ENCODE measurements around the gene FBXO36. TPM values are rescaled to one million over a fixed set of nuclear protein-coding genes. Genes with fewer than 3 reads are reported as not detected.

FBXO36 gene
- total RNA-seq, 1 experiment from 2014 or later = 3.8 TPM

DNA sequence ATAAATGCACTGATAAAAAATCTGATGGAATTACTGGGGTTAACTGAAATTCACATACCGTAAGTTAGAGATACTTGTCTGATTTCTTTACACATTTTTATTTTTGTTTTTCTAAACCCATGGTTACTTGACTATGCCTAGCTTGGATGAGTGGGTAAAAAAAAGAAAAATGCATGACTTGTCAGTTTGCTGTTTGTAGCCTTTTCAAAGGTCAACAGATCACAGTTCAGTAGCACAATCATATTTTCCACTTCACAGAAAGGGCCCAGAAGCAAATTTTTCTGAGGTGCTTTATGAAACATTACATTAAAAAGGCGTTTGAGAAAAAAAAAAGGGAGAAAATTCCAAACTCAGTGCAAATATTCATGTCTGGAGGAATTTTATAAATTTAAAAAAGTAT lies 130.0 kb downstream of the FBXO36 start:
- Histone ChIP-seq H3K9me3 (ENCODE audit: control insufficient read depth in 1 of 2, insufficient read depth in 1 of 2, low read depth in 1 of 2, low read length in 2 of 2) (no peaks in the 10 kb centered on the region), H3K36me3 (ENCODE audit: control insufficient read depth in 1 of 2, insufficient read depth in 2 of 2, low read length in 2 of 2) (no peaks in the 10 kb centered on the region), H3K9me2 (ENCODE audit: insufficient read depth) (no peaks in the 10 kb centered on the region), H3K4me2 (ENCODE audit: low read length) (no peak overlapping the region), H3K79me2 (ENCODE audit: insufficient read depth, low read length) (no peaks in the 10 kb centered on the region), H3K9ac (ENCODE audit: low read length) (no peak overlapping the region), H3K4me3 (replicated peaks in 1 of 2; ENCODE audit: low read depth in 1 of 2, low read length in 2 of 2) (no peak overlapping the region), H3K27me3 (ENCODE audit: insufficient read depth, low read length) (no peaks in the 10 kb centered on the region), H3K27ac (ENCODE audit: low read depth, low read length) (no peak overlapping the region), H3K4me1 (ENCODE audit: control insufficient read depth in 1 of 2, insufficient read depth in 2 of 2, low read length in 2 of 2) (peaks cover 24 to 34% of the 10 kb centered on the region in 2 experiments), H2AFZ (ENCODE audit: low read depth, low read length, poor library complexity, severe bottlenecking) (no peak overlapping the region), H4K20me1 (ENCODE audit: insufficient read depth) (no peaks in the 10 kb centered on the region)
- ATAC-seq (no peak), DNase-seq (ENCODE audit: low read depth, low spot score) (no peak)
- POLR2A ChIA-PET = no interaction called here
- intact Hi-C loops (cut with micrococcal nuclease) = no loop called here
- CTCF ChIA-PET = interaction anchor here (4.5 kb wide), 1 partner anchor 15 kb away, joined by 22 read pairs; no protein-coding TSS in a partner anchor
- BruUV-seq (replicated peaks) = no TSS peak
- RAD21 ChIA-PET (ENCODE audit: low non-redundant PET in 1 of 2, low total read pairs in 2 of 2, uncharacterized antibody in 2 of 2, unreplicated experiment in 2 of 2) = no interaction called here
- TF ChIP-seq, protein P1, sequence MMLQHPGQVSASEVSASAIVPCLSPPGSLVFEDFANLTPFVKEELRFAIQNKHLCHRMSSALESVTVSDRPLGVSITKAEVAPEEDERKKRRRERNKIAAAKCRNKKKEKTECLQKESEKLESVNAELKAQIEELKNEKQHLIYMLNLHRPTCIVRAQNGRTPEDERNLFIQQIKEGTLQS (IDR thresholded peaks at IDR 0.05) = no peak
- TF ChIP-seq, protein P2, sequence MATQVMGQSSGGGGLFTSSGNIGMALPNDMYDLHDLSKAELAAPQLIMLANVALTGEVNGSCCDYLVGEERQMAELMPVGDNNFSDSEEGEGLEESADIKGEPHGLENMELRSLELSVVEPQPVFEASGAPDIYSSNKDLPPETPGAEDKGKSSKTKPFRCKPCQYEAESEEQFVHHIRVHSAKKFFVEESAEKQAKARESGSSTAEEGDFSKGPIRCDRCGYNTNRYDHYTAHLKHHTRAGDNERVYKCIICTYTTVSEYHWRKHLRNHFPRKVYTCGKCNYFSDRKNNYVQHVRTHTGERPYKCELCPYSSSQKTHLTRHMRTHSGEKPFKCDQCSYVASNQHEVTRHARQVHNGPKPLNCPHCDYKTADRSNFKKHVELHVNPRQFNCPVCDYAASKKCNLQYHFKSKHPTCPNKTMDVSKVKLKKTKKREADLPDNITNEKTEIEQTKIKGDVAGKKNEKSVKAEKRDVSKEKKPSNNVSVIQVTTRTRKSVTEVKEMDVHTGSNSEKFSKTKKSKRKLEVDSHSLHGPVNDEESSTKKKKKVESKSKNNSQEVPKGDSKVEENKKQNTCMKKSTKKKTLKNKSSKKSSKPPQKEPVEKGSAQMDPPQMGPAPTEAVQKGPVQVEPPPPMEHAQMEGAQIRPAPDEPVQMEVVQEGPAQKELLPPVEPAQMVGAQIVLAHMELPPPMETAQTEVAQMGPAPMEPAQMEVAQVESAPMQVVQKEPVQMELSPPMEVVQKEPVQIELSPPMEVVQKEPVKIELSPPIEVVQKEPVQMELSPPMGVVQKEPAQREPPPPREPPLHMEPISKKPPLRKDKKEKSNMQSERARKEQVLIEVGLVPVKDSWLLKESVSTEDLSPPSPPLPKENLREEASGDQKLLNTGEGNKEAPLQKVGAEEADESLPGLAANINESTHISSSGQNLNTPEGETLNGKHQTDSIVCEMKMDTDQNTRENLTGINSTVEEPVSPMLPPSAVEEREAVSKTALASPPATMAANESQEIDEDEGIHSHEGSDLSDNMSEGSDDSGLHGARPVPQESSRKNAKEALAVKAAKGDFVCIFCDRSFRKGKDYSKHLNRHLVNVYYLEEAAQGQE (IDR thresholded peaks at IDR 0.05; ENCODE audit: low read depth) = no peak
- no peak for TF ChIP-seq CEBPB (IDR thresholded peaks at IDR 0.05; ENCODE audit: low read depth)
- no peak for TF ChIP-seq ZFX (IDR thresholded peaks at IDR 0.05)
- TF ChIP-seq EZH2 (IDR thresholded peaks at IDR 0.05) = no peak
- no peak for TF ChIP-seq YY1 (IDR thresholded peaks at IDR 0.05; ENCODE audit: extremely low read depth, insufficient replicate concordance, low read depth, low read length)
- no peak for TF ChIP-seq EZH2phosphoT487 (IDR thresholded peaks at IDR 0.05; ENCODE audit: borderline replicate concordance)
- TF ChIP-seq, protein P3, sequence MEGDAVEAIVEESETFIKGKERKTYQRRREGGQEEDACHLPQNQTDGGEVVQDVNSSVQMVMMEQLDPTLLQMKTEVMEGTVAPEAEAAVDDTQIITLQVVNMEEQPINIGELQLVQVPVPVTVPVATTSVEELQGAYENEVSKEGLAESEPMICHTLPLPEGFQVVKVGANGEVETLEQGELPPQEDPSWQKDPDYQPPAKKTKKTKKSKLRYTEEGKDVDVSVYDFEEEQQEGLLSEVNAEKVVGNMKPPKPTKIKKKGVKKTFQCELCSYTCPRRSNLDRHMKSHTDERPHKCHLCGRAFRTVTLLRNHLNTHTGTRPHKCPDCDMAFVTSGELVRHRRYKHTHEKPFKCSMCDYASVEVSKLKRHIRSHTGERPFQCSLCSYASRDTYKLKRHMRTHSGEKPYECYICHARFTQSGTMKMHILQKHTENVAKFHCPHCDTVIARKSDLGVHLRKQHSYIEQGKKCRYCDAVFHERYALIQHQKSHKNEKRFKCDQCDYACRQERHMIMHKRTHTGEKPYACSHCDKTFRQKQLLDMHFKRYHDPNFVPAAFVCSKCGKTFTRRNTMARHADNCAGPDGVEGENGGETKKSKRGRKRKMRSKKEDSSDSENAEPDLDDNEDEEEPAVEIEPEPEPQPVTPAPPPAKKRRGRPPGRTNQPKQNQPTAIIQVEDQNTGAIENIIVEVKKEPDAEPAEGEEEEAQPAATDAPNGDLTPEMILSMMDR (IDR thresholded peaks at IDR 0.05 in 2 of 3, conservative IDR thresholded peaks at IDR 0.05 in 1 of 3; ENCODE audit: borderline replicate concordance in 1 of 3, insufficient read depth in 1 of 3, low read depth in 2 of 3, low read length in 2 of 3) = no peak
- TF ChIP-seq ZNF274 (IDR thresholded peaks at IDR 0.05; ENCODE audit: low read depth, low read length) = no peak
- TF ChIP-seq SIN3A (IDR thresholded peaks at IDR 0.05; ENCODE audit: low read depth) = no peak
- TF ChIP-seq POLR2A (IDR thresholded peaks at IDR 0.05; ENCODE audit: borderline replicate concordance, extremely low read depth, insufficient read depth, insufficient read length) = no peak
- no peak for TF ChIP-seq POLR2AphosphoS5 (IDR thresholded peaks at IDR 0.05; ENCODE audit: low read depth, low read length)
- no peak for TF ChIP-seq SP1 (IDR thresholded peaks at IDR 0.05; ENCODE audit: low read depth)
- TF ChIP-seq TCF7L2 (IDR thresholded peaks at IDR 0.05; ENCODE audit: borderline replicate concordance, extremely low read depth, insufficient read depth, insufficient read length) = no peak
- TF ChIP-seq JUND (IDR thresholded peaks at IDR 0.05) = no peak
- TF ChIP-seq, protein P4, sequence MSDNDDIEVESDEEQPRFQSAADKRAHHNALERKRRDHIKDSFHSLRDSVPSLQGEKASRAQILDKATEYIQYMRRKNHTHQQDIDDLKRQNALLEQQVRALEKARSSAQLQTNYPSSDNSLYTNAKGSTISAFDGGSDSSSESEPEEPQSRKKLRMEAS (IDR thresholded peaks at IDR 0.05) = no peak
- TF ChIP-seq RAD21 (IDR thresholded peaks at IDR 0.05; ENCODE audit: low read depth) = no peak
- TF ChIP-seq, protein P5, sequence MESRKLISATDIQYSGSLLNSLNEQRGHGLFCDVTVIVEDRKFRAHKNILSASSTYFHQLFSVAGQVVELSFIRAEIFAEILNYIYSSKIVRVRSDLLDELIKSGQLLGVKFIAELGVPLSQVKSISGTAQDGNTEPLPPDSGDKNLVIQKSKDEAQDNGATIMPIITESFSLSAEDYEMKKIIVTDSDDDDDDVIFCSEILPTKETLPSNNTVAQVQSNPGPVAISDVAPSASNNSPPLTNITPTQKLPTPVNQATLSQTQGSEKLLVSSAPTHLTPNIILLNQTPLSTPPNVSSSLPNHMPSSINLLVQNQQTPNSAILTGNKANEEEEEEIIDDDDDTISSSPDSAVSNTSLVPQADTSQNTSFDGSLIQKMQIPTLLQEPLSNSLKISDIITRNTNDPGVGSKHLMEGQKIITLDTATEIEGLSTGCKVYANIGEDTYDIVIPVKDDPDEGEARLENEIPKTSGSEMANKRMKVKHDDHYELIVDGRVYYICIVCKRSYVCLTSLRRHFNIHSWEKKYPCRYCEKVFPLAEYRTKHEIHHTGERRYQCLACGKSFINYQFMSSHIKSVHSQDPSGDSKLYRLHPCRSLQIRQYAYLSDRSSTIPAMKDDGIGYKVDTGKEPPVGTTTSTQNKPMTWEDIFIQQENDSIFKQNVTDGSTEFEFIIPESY (IDR thresholded peaks at IDR 0.05; ENCODE audit: extremely low read depth, insufficient replicate concordance, low read length) = no peak
- TF ChIP-seq ELF1 (IDR thresholded peaks at IDR 0.05; ENCODE audit: borderline replicate concordance, low read depth) = no peak

All from HCT116 (cell line).